ENCODE measurements around the gene SLC22A5. TPM values are rescaled to one million over a fixed set of nuclear protein-coding genes. Genes with fewer than 3 reads are reported as not detected.

SLC22A5 gene
- total RNA-seq, 1 experiment from 2014 or later: 0.47 TPM

- Histone ChIP-seq H3K27me3 (no peaks in the 10 kb centered on the region), H3K4me3 (no peak overlapping the region), H3K27ac (no peak overlapping the region), H3K36me3 (no peaks in the 10 kb centered on the region), H3K9me3 (replicated peaks) (no peaks in the 10 kb centered on the region), H3K4me1 (peaks cover 11% of the 10 kb centered on the region; the same call in 1 of the 2 replicates)
- DNase-seq: peak in 1 of 2 experiments; percentile 28
These were observed 74.6 kb downstream of the SLC22A5 start for GRCh38 chr5:132444061-132444460.

Other genes starting within 250 kb of the SLC22A5 start
- gene P4HA2, start 141.9 kb upstream of the SLC22A5 start, total RNA-seq (2014; rRNA removed; shearing (Covaris generic)): 75.5 and 77.7 TPM in 2 replicates
- gene PDLIM4, start 112.0 kb upstream of the SLC22A5 start, total RNA-seq (2014; rRNA removed; shearing (Covaris generic)): 65.4 and 66.3 TPM in 2 replicates
- 0.28 and 1.1 TPM in 2 replicates for gene SLC22A4, start 75.3 kb upstream of the SLC22A5 start, total RNA-seq (2014; rRNA removed; shearing (Covaris generic))
- gene IRF1, start 121.1 kb downstream of the SLC22A5 start, total RNA-seq (2014; rRNA removed; shearing (Covaris generic)): 13.9 and 14.1 TPM in 2 replicates
- not detected in 2 replicates for gene IL5, start 173.8 kb downstream of the SLC22A5 start, total RNA-seq (2014; rRNA removed; shearing (Covaris generic))
- gene RAD50, start 187.3 kb downstream of the SLC22A5 start, total RNA-seq (2014; rRNA removed; shearing (Covaris generic)): 23.3 and 28.2 TPM in 2 replicates

Data from SJCRH30 (cell line).